SK-N-SH (cell line): ENCODE results near the gene HMHB1. TPM values are rescaled to one million over a fixed set of nuclear protein-coding genes. Genes with fewer than 3 reads are reported as not detected.

Experiments
- CTCF ChIA-PET: fragments of 300-600, 350-600 bp; formaldehyde crosslinking; extraction: SDS; loops from one replicate; lab custom pipeline; 2021; lab: Yijun Ruan, JAX
- POLR2A ChIA-PET: fragments of 350-600 bp; sonication (Branson Sonifier 250); formaldehyde crosslinking; extraction: SDS; loops from one replicate; lab custom pipeline; 2020; ENCODE audit warnings: antibody characterized with exemption, inconsistent platforms; lab: Yijun Ruan, JAX
- DNase-seq: peaks from one replicate; pipeline ENCODE4 v3.0.0; 2012
- H2AFZ ChIP-seq: fragments of 200-600 bp; sonication (generic); 2 replicates; pipeline ENCODE4 v1.8.1; 2016; ENCODE audit warnings: antibody characterized with exemption, mild to moderate bottlenecking, low read depth
- H3F3A ChIP-seq: fragments of 200-600 bp; sonication (generic); replicated peaks from 2 replicates; pipeline ENCODE3; 2016; ENCODE audit warnings: antibody characterized with exemption, mild to moderate bottlenecking; ENCODE audit not compliant: insufficient read depth
- H3K27ac ChIP-seq, 2 experiments: fragments of 200-500 bp in 1 of 2; fragments of 200-600 bp in 1 of 2; sonication (Bioruptor generic) in 1 of 2; sonication (generic), shearing (Covaris generic) in 1 of 2; 2 replicates each; pipeline versions ENCODE4 v1.5.1 to v1.6.1; 2014 to 2016; ENCODE audit warnings: low read depth in 2 of 2, inconsistent platforms in 1 of 2, low read length in 1 of 2, mild to moderate bottlenecking in 1 of 2, mixed read lengths in 1 of 2
- H3K27me3 ChIP-seq: fragments of 200-600 bp; sonication (generic), shearing (Covaris generic); 2 replicates; pipeline ENCODE4 v1.6.1; 2016; ENCODE audit warnings: mixed run types; ENCODE audit not compliant: insufficient read depth
- H3K36me3 ChIP-seq, 2 experiments: fragments of 200-500 bp in 1 of 2; fragments of 200-600 bp in 1 of 2; sonication (Bioruptor generic) in 1 of 2; sonication (generic) in 1 of 2; replicated peaks in 1 of 2; 2 replicates each; pipeline versions ENCODE3 to v1.5.1; 2014 to 2016; ENCODE audit warnings: low read length in 1 of 2, mild to moderate bottlenecking in 1 of 2; ENCODE audit not compliant: insufficient read depth in 2 of 2, control insufficient read depth in 1 of 2
- H3K4me1 ChIP-seq, 2 experiments: fragments of 200-500 bp in 1 of 2; fragments of 200-600 bp in 1 of 2; sonication (Bioruptor generic) in 1 of 2; sonication (generic), shearing (Covaris generic) in 1 of 2; 2 replicates each; pipeline versions ENCODE4 v1.5.1 to v1.6.1; 2014 to 2016; ENCODE audit warnings: low read depth in 1 of 2, low read length in 1 of 2, mixed run types in 1 of 2; ENCODE audit not compliant: insufficient read depth in 2 of 2, control insufficient read depth in 1 of 2
- H3K4me2 ChIP-seq: fragments of 200-600 bp; sonication (generic), shearing (Covaris generic); 2 replicates; pipeline ENCODE4 v1.6.1; 2017; ENCODE audit warnings: mixed run types
- H3K4me3 ChIP-seq, 2 experiments: fragments of 200-500 bp in 1 of 2; fragments of 200-600 bp in 1 of 2; sonication (Bioruptor generic) in 1 of 2; sonication (generic), shearing (Covaris generic) in 1 of 2; 2 replicates each; pipeline versions ENCODE4 v1.5.1 to v1.8.1; 2014 to 2016; ENCODE audit warnings: low read depth in 2 of 2, inconsistent platforms in 1 of 2, low read length in 1 of 2, mild to moderate bottlenecking in 1 of 2, mixed read lengths in 1 of 2, moderate library complexity in 1 of 2
- H3K79me2 ChIP-seq: fragments of 200-600 bp; sonication (generic); 2 replicates; pipeline ENCODE4 v1.8.1; 2017; ENCODE audit warnings: mild to moderate bottlenecking; ENCODE audit not compliant: insufficient read depth
- H3K9ac ChIP-seq: fragments of 200-600 bp; sonication (generic); 2 replicates; pipeline ENCODE4 v1.6.1; 2017; ENCODE audit warnings: mixed run types
- H3K9me2 ChIP-seq: fragments of 200-600 bp; sonication (generic); 2 replicates; pipeline ENCODE4 v1.6.1; 2017; ENCODE audit warnings: mixed run types
- H3K9me3 ChIP-seq: fragments of 200-600 bp; sonication (generic); 2 replicates; pipeline ENCODE4 v1.6.1; 2017; ENCODE audit warnings: mixed run types, mild to moderate bottlenecking, moderate library complexity
- H4K20me1 ChIP-seq: fragments of 200-600 bp; sonication (generic); 2 replicates; pipeline ENCODE4 v1.6.1; 2017; ENCODE audit warnings: mild to moderate bottlenecking, mixed run types; ENCODE audit not compliant: insufficient read depth
- CHD2 ChIP-seq: fragments of 150-350 bp; IDR thresholded peaks from 2 replicates; pipeline ENCODE4 v1.6.1; 2018; ENCODE audit warnings: low read length; ENCODE audit not compliant: partially characterized antibody
- ELF1 ChIP-seq: IDR thresholded peaks from 2 replicates; pipeline ENCODE4 v1.4.0; 2012
- EZH2phosphoT487 ChIP-seq: fragments of 200-600 bp; sonication (generic); IDR thresholded peaks from 2 replicates; pipeline ENCODE4 v1.6.1; 2017; ENCODE audit warnings: low read depth, mixed run types, mild to moderate bottlenecking, antibody characterized with exemption, moderate library complexity, borderline replicate concordance
- GABPA ChIP-seq: IDR thresholded peaks from 2 replicates; pipeline ENCODE4 v1.4.0; 2012; ENCODE audit warnings: low read depth, mild to moderate bottlenecking
- JUND ChIP-seq: IDR thresholded peaks from 2 replicates; pipeline ENCODE4 v1.4.0; 2012
- MEF2A ChIP-seq: IDR thresholded peaks from 2 replicates; pipeline ENCODE4 v1.4.0; 2012; ENCODE audit warnings: low read depth, borderline replicate concordance
- NFIC ChIP-seq: IDR thresholded peaks from 2 replicates; pipeline ENCODE4 v1.4.0; 2012; ENCODE audit warnings: borderline replicate concordance
- RAD21 ChIP-seq: IDR thresholded peaks from 2 replicates; pipeline ENCODE4 v1.6.1; 2012; ENCODE audit warnings: mild to moderate bottlenecking, low read length
- RXRA ChIP-seq: IDR thresholded peaks from 2 replicates; pipeline ENCODE4 v1.4.0; 2012; ENCODE audit warnings: low read depth, mild to moderate bottlenecking, borderline replicate concordance
- TAF1 ChIP-seq: IDR thresholded peaks from 2 replicates; pipeline ENCODE4 v1.6.1; 2012; ENCODE audit warnings: low read depth, mild to moderate bottlenecking, low read length, moderate library complexity, borderline replicate concordance
- USF1 ChIP-seq: IDR thresholded peaks from 2 replicates; pipeline ENCODE4 v1.4.0; 2012; ENCODE audit warnings: low read depth, borderline replicate concordance
- YY1 ChIP-seq: IDR thresholded peaks from 2 replicates; pipeline ENCODE4 v1.4.0; 2012; ENCODE audit warnings: low read depth, mild to moderate bottlenecking
- WGBS: methylation state at CpG from one replicate; pipeline ENCODE4 v1.1.6; 2017; ENCODE audit warnings: low lambda C conversion rate; 5-methylcytosine and 5-hydroxymethylcytosine counted together
- polyA plus RNA-seq, 3 experiments: library from polyadenylated mRNA; depleted of rRNA; stranded (reverse); fragments of >200 nt; gene quantifications; 2 replicates each; pipeline ENCODE4 v1.2.3, GENCODE V29; 2012

HMHB1 gene
- polyA plus RNA-seq, 1 of the 3 experiments (the other 2 are of a cell fraction) = not detected

- POLR2A ChIA-PET = no interaction called here
- Histone ChIP-seq H3K79me2 (no peaks in the 10 kb centered on the region), H2AFZ (no peak overlapping the region)
Observed at GRCh38 chr5:143769026-143769786, 42.8 kb upstream of the HMHB1 start.

GRCh38 chr5:143770450-143770849 lies 41.5 kb upstream of the HMHB1 start:
- H2AFZ ChIP-seq = no peak overlapping the region
- no peak overlapping the region for H3K4me3 ChIP-seq
- 93% methylated on average over 3 of the region's 3 CpGs for WGBS
- H3K9me3 ChIP-seq = no peaks in the 10 kb centered on the region
- no peaks in the 10 kb centered on the region for H3K9me2 ChIP-seq
- DNase-seq = no peak
- H3K4me2 ChIP-seq = no peak overlapping the region
- H3K79me2 ChIP-seq = no peaks in the 10 kb centered on the region
- CTCF ChIA-PET = no interaction called here
- H3K4me1 ChIP-seq = no peaks in the 10 kb centered on the region
- no peaks in the 10 kb centered on the region for H3K36me3 ChIP-seq
- H3F3A ChIP-seq = no peaks in the 10 kb centered on the region
- no peak overlapping the region for H3K9ac ChIP-seq
- no peaks in the 10 kb centered on the region for H4K20me1 ChIP-seq
- TF ChIP-seq RXRA = no peak
- TF ChIP-seq TAF1 = no peak
- no peak for TF ChIP-seq YY1
- H3K27me3 ChIP-seq = no peaks in the 10 kb centered on the region
- POLR2A ChIA-PET = no interaction called here
- H3K27ac ChIP-seq = no peak overlapping the region

More at GRCh38 chr5:143769026-143769786, 42.8 kb upstream of the HMHB1 start:
- Histone ChIP-seq H3K9me3 (no peaks in the 10 kb centered on the region), H3K27me3 (no peaks in the 10 kb centered on the region), H3K9me2 (no peaks in the 10 kb centered on the region), H3K36me3 (no peaks in the 10 kb centered on the region), H3K27ac (no peak overlapping the region), H4K20me1 (no peaks in the 10 kb centered on the region), H3K4me2 (no peak overlapping the region), H3K4me1 (no peaks in the 10 kb centered on the region), H3K4me3 (no peak overlapping the region), H3F3A (no peaks in the 10 kb centered on the region), H3K9ac (no peak overlapping the region)
- CTCF ChIA-PET = no interaction called here
- TF ChIP-seq TAF1 = no peak
- no peak for TF ChIP-seq CHD2
- TF ChIP-seq ELF1 = no peak
- no peak for TF ChIP-seq NFIC
- no peak for TF ChIP-seq RXRA
- no peak for DNase-seq
- 73% methylated on average over 5 of the region's 5 CpGs for WGBS

GRCh38 chr5:143771189-143771588 lies 40.8 kb upstream of the HMHB1 start:
- POLR2A ChIA-PET = no interaction called here

More at GRCh38 chr5:143771189-143771588, 40.8 kb upstream of the HMHB1 start:
- H3K27ac ChIP-seq = no peak overlapping the region
- no peak overlapping the region for H3K9ac ChIP-seq
- H3F3A ChIP-seq = no peaks in the 10 kb centered on the region
- no peak overlapping the region for H2AFZ ChIP-seq
- no peaks in the 10 kb centered on the region for H3K27me3 ChIP-seq
- 78% methylated on average over 4 of the region's 4 CpGs for WGBS
- no peak for DNase-seq
- H4K20me1 ChIP-seq = no peaks in the 10 kb centered on the region
- TF ChIP-seq MEF2A = no peak
- no peak for TF ChIP-seq JUND
- no peak for TF ChIP-seq USF1
- no peak for TF ChIP-seq EZH2phosphoT487
- TF ChIP-seq GABPA = no peak
- no peak for TF ChIP-seq RAD21
- no peaks in the 10 kb centered on the region for H3K79me2 ChIP-seq
- H3K9me2 ChIP-seq = no peaks in the 10 kb centered on the region
- no peaks in the 10 kb centered on the region for H3K4me1 ChIP-seq
- no peaks in the 10 kb centered on the region for H3K9me3 ChIP-seq
- no peaks in the 10 kb centered on the region for H3K36me3 ChIP-seq
- CTCF ChIA-PET = no interaction called here
- H3K4me3 ChIP-seq = no peak overlapping the region
- H3K4me2 ChIP-seq = no peak overlapping the region
